HG02884 (cell line): ENCODE results near the gene TBC1D24.

ENCODE experiments used
- ATAC-seq: cut with Tn5 transposase; IDR thresholded peaks from one replicate; pipeline ENCODE4 v1.9.1; 2021; ENCODE audit warnings: mild to moderate bottlenecking, moderate library complexity; ENCODE audit not compliant: unreplicated experiment

Gene TBC1D24

DNA sequence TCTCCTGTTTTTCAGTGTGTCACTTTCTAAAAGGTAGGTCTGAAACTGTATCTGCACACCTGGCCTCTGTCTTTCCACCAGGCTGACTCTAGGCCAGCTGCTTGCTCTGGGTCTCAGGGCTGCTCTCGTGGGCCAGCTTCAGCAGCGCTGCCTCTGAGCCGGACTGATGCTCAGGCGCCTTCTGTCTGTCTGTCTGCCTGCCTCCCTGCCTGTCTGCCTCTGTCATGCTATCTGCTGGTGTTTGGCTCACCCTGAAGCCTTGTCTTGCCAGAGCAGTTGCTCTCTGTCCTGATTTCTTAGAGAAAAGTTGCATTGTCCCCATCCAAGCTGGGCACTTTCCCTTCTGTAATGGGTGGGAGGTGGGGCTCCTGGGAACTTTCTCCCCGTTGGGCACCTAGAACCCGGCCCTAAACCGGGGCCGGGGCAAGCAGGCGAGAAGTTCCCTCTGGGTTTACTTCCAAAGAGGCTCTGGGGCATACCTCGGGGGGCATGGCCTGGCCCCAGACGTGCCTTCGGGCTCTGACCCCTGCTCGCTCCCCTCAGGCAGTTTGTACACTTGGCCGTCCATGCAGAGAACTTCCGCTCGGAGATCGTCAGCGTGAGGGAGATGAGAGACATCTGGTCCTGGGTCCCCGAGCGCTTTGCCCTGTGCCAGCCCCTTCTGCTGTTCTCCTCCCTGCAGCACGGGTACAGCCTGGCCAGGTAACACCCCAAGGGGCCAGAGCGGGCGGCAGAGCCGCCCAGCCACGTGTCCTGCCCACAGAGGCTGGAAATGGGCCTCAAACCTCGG, 23.0 kb downstream of the TBC1D24 start:
- no peak for ATAC-seq

DNA sequence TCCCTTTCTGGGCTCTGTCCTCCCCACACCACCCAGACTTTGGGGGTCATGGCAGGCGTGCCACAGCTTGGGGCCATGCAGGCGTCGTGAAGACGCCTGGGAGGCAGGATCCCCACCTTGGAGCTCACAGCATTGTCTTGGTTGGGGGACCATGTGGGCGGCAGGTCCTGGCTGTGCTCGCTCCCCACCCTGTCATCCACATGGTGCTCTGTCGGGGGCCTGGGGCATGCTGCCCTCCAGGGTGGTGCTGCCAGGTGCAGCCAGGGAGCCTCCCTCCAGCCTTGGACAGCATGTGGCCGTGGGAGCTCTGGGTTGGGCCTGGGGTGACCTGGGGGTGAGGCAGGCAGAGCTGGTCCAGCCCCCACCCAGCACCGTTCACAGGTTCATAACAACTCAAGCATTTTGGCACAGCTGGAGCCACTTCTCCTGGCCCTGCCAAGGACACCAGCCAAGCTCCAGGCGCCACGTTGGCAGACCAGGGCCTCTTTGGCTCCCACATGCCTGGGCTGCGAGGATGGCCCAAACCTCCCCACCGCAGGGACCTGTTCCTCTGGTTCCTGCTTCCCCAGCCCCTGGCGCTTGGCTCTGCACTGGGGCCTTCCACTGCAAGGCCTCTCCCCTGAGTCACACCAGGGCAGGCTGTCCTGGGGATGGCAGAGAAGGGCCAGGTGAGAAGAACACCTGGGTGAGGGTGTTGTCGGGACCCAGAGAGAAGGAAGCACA, 23.8 kb downstream of the TBC1D24 start:
- no peak for ATAC-seq

DNA sequence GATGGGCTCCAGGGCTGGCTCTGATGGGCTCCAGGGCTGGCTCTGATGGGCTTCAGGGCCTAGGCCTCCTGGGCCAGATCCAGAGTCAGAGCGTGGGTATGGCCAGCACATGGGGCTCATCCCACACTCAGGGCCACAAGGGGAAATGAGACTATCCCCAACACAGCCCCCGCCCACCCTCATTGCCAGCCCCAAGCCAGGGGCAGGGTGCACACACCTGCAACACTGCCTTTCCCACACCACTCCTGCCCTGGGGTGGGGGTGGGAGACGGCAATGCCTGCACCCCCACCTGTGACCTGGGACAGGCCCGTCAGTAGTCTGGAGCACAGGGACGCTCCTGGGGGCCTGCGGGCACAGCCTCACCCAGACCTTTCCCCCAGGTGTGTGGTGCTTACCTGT, 24.5 kb downstream of the TBC1D24 start:
- no peak for ATAC-seq

DNA sequence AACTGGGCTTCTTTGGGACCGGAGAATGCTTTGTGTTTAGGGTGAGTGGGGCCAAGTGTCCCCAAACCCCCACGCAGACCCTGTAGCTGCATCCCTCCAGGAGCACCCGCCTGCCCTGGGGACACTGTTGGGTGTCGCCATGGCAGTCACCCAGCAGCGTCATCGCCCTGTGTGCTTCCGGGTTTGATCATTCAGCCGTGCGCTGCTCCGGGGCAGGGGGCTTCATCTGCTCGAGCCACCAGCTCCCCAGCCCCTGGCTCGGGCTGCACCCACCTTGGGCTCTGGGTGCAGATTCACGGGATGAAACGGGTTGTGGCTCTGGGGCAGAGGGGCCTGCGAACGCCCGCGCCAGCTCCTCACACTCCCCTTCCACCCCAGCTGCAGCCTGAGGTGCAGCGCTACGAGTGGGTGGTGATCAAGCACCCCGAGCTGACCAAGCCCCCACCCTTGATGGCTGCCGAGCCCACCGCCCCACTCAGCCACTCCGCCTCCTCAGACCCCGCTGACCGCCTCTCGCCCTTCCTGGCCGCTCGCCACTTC, 25.0 kb downstream of the TBC1D24 start:
- ATAC-seq = no peak

DNA sequence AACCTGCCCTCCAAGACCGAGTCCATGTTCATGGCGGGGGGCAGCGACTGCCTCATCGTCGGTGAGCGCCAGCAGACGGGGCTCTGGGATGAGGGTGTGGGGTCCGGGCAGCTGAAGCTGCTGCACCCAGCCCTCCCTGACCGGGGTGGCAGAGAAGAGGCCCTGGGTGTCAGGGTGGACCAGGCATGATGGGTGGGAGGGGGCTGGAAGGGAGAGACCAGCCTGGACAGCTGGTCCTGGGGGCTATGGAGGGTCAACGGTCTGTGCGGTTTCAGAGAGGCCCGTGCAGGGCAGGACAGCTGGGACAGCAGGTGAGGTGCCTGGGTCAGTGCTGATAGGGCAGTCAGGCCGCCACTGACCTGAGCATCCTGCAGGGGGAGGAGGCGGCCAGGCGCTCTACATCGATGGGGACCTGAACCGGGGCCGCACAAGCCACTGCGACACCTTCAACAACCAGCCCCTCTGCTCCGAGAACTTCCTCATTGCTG, 25.5 kb downstream of the TBC1D24 start:
- no peak for ATAC-seq

DNA sequence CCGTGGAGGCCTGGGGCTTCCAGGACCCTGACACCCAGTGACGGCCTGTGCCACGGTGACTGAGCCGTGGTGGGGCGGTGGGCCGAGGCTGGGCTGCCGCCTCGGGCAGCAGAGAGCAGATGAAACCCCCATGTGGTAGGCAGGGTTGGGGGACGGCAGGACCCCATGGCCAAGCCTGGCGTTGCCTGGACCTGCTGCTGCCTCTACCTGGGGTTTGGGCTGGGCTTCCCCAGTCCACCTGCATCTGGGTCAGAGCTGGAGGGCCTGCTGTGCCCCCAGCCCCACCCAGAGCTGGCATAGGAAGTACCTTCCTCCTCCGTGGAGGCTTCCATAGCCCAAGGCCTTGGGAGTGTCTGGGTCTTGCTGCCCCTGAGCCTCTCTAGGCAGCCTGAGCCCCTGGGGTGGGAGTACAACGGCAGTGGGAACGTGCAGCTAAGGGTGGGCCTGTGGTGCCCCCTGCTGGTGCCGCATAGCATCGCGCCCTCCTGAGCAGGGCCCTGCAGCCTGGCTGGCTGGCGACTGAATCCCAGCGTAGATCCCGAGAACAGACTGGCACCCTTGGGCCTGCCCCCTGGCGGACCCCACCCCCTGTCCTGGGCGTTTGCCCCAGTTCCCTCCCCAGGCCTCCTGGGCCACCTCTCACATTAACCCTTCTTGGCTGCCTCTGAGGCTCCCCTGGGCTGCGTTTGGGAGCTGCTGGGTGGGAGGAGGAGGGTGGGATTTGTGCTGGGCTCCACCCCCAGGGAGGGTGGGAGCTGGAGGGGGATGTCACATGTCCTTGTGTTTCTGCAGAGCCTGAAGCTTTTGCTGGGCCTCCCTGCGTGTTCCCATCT, 26.2 kb downstream of the TBC1D24 start:
- ATAC-seq = no peak

- no peak for ATAC-seq
Observed at GRCh38 chr16:2501946-2502895, 27.3 kb downstream of the TBC1D24 start.

DNA sequence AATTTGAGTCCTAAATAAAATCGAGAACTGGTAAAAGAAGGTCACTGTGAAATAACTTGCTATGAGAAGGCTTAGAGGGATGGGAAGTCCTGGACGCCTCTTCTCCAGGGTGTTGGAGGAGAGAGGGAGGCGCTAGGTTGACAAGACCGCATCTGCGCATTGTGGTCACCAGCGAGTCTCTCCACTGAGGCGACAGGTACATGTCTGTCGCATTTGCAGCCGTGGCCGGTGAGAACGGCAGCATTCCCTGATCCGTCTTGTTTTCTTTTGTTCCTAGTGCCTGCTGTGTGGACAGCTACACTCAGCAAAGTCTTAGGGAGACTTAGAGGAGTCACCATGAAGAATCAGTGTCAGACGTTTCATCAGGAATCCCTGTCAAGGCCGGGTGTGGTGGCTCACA, 30.8 kb downstream of the TBC1D24 start:
- no peak for ATAC-seq

- ATAC-seq = no peak
Observed at GRCh38 chr16:2507052-2507659, 32.2 kb downstream of the TBC1D24 start.

GRCh38 chr16:2507665-2508064, 32.7 kb downstream of the TBC1D24 start:
- no peak for ATAC-seq

DNA sequence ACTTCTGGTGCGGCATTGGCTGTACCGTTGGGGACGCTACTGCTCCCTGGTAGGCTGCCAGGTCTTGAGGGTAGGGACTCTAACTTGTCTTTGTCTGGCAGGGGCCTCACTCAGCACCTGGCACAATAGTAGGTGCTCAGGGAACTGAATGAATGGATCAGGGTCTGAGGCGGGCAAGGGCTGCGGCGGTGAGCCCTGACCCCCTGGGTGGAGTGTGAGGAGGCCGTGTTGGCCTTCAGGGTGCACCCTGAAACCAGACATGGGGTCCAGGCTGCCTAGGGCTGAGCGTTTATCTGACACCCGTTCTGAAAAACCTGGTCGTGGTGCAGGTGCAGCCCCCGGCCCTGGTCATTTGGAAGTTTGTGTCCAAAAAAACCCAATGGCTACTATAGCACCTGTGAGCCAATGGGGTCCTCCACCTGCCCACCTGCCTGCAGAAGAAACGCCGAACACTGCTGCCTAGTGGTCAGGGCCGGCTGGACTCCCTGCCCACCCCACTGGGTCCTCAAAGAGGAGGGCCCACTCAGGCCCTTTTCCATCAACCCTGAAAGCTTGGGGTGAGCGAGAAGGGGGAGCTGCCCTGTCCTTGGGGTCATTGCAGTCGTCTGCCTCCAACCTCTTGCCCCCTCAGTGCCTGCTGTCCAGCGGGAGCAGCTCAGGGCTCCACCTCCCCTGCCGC, 33.9 kb downstream of the TBC1D24 start:
- no peak for ATAC-seq

DNA sequence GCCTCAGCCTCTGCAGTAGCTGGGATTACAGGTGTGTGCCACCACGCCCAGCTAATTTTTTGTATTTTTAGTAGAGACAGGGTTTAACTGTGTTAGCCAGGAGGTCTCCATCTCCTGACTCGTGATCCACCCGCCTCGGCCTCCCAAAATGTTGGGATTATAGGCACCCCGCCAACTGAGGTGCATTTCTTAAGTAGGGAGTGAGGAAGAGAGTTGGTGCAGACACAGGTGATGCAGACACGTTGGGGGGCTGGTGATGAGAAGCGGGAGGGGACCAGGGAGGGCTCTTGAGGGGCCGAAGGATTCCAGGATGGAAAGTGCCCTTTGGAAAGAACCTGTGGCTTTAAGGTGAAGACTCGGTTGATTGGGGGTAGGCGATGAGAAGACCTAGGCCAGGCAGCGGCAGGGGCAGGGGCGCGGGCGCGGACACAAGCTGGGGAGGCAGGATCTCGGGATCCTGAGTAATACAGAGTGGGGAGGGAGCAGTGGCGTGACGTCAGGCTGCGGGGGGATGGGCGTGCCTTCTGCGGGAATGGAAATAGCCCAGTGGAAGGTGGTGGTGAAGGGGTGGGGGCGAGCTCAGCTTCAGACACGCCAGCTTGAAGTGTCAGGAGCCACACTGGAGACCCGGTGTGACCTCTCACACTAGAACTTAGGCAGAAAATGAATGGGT, 36.3 kb downstream of the TBC1D24 start:
- no peak for ATAC-seq

DNA sequence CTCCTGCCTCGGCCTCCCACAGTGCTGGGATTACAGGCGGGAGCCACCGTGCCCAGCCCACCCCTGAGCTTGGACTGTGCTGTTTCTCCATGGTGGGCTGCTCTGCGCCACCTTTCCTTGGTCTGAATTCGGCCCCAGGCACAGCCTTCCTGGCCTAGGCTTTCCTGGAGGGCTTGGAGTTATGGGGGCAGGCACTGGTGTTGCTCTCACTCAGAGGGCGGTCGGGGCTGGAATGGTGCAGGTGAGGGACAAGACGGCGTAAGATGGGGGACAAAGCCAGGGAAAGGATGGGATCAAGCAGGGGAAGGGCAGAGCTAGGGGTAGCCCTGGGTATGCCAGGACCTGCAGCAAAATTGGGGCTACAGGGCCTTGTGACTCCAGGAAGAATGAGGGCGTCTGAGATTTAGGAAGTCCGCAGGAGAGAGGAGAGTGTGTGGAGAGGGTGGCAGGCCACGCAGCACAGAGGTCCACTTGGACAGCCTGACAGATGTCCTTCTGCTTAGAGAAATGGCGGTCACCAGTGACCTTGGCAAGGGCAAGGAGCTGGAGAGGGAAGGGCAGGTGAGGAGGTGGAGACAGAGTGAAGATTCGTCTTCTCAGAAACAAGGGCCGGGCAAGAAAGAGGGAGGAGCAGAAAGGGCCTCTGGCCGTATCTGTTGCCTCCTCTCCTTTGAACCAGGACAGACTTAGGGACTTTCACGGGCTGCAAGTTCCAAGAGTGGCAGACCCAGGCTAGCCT, 37.2 kb downstream of the TBC1D24 start:
- ATAC-seq = no peak

DNA sequence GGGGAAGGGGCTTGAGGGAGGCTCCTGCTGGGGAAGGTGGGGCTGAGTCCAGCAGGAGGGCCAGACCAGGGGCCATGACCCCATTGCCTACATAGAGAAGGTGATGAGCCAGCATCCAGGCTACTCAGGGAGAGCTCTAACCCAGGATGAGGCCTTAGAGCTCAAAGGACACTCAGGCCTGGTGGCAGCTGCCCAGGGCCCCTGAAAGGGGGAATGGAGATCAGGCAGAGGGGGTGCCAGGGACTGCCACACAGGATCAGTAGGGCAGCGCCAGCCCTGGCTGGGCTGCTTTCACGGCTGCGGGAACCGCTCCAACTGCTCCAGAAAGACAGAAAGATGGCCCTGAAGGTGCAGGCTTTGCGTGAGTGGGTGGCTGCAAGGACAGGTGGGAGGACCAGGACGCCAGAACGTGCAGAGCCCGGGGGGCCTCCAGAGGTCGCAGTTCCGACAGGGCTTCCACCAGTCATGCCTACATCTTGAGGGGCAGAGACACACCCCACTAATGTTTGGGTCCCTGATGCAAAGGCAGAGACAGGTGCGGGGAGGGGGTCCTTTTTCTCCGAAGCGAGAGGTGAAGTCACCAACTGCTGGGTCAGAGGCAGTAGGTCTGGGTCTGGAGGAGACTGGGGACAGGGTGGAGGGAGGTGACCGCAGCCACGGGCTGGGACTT, 37.9 kb downstream of the TBC1D24 start:
- ATAC-seq = no peak

DNA sequence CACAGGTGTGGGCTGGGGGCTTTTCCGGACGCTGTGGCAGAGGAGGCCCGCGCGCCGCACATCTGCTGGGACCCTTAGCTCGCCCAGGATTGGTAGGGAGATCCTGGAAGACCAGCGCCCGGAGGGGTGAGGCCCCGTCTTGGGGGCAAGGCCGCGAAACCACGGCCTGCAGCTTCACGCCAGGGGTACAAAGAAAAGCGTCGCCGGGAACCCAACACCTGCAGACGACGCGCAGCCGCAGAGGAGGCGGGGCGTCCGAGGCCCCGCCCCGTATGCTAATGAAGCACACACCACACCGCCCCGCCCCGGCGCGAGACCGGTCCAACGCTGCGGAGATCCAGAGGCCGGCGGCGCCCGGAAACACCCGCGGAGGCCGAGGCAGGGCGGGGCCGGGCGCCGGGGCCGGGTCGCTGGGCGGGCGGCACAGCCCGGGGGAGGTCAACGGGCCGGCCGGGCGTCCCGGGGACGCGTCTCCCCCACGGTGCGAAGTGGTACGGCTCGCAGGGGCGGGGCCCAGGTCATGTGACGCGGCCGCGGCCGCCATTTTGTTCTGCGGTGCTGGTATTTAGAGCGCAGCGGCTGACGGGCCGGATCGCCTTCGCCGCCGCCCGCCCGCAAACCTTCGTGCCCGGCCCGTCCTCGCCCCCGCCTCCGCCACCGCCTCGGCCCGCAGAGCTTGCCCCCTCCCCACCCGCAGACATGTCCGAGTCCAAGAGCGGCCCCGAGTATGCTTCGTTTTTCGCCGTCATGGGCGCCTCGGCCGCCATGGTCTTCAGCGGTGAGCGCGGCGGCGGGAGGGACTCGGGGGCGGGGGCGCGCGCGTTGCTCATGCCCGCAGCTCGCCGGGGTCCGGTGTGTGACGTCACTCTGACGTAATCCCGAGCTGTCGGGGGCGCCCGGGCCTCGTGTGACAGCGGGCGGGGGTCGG, 38.7 kb downstream of the TBC1D24 start, which contains the start of gene ATP6V0C:
Gene ATP6V0C, plus strand, starts transcription at position 548 of the 928 bp plus-strand sequence. Its CDS starts 152 bp downstream, at position 700.
- peak; percentile 61 for ATAC-seq
